HG02943 (cell line): ENCODE results near the gene HPS1.

ENCODE experiments used
- ATAC-seq: cut with Tn5 transposase; IDR thresholded peaks from one replicate; pipeline ENCODE4 v1.9.1; 2021; ENCODE audit warnings: mild to moderate bottlenecking, low read depth, moderate library complexity; ENCODE audit not compliant: unreplicated experiment

The HPS1 gene

GRCh38 chr10:98465866-98466265, 19.1 kb upstream of the HPS1 start:
- no peak for ATAC-seq

DNA sequence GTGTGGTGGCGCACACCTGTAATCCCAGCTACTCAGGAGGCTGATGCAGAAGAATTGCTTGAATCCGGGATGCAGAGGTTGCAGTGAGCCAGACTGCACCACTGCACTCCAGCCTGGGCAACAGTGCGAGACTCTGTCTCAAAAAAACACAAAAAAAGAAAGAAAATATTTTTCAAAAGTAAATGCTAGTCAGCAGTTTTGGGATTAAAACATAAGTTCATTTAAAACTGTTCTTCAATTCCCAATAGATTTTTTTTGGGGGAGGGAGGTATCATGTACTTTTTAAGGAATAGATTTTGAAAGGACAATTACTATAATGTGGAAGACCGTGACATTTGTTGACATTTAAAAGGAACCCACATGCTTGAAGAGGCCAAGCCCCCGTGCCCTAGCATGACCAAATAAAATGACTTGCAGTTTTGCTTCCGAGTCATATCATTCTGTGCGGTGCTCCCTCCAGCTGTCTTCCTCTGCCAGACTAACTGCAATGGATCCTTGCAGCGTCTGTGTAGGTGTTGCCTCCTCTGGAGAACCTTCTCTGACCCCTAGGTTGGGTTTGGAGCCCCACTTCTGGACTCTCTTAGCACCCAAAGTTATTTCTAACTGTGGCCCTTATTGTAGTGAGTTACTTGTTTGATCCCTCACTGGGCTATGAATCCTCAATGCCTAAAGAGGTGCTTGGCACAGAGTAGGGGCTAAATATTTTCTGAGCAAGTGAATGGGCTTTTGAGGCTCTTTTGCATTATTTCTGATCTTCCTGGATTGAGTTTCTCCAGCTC, 17.4 kb upstream of the HPS1 start:
- ATAC-seq = no peak

- no peak for ATAC-seq
These were observed 16.3 kb upstream of the HPS1 start for GRCh38 chr10:98463016-98463415.

GRCh38 chr10:98461500-98461842, 14.7 kb upstream of the HPS1 start:
- no peak for ATAC-seq

DNA sequence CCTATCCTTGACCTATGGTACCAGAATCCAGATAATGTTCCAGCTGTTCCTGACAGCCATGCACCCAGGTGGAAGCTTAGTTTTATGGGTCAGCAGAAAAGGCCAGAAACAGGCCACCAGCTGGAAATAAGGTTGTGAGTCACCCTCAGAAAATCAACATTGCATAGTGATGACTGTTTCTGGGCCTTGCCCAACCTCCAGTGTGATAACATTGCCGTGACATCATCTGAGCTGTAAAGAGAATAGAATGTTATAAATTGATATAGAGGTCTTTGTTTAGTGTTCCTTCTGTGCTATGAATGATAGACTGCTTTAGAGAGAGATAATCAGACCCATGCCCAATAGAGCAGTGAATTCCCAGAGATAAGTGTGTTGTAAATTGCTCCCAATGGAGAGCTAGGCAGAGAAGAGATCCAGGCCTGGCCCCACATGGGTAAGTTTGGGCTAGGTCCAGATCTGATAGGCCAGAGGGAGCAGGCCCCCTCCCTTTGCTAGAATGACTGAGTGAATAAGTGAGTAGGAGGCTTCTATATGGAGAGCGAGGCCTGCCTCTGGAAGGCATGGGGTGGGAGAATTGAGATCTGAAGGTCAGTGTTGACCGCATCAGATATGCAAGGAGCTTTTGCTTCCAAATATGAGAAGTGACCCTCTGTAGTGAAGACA, 14.2 kb upstream of the HPS1 start:
- no peak for ATAC-seq

DNA sequence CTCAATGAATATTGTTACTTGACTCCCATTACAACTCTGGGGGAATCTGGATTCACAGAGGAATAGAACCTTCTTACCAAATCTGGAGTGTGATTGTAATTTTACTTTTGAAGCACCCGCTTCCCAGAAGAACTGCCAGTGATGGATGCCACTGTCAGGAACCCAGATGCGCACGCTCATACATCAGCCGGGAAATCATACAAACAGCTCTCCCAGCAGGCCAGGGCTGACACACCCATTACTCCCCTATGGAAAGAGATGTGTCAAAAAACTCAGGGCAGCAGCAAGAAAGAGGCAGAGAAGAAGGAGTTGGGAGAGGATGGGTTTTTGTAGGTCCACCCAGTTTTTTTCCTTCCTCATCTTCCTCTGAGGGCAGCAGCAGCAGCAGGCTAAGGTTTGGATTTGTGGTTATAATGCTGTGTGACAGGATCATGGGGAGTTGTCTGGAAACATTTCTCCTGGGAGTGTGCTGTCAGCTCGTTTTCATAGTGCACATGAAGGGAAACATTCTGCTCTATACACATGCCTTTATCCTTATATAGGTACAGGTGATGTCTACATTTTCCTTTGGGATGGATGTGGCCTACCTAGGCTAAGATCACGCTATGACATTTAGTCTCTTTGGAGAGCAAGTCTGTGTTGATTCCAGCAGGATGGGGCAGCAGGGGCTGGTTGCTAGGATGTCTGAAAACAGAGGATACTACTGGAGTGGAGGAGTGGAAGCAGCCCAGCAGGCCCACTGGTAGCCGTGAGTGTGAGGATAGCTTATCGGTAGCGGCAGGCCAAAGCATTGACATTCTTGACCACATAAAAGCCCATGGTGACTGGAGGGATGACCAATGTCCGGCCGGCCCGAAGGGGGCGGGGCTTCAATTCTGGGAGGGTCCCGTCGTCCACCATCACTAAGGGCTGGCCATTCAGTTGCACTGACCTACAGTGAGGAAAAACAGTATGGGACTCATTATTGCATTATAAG, 12.4 kb upstream of the HPS1 start:
- ATAC-seq = no peak

DNA sequence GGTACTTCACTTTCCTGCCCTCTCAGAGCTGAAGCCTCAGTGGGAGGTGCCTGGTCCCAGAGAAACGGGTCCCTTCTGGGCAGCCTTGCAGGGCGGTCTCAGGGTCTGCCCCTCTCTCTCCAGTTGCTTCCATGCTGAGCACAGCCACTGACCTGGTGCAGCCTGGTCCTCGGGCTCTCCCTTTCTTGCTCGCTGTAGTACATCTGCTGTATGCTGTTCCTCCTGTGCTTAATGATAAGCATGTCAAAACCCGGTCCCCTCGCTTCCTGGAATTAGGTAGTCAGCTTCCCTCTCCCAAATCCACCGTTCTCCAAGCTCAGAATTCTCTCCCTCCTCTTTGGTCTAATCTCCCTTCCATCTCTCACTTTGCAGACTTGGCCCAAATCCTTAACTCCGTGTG, 11.0 kb upstream of the HPS1 start:
- no peak for ATAC-seq

DNA sequence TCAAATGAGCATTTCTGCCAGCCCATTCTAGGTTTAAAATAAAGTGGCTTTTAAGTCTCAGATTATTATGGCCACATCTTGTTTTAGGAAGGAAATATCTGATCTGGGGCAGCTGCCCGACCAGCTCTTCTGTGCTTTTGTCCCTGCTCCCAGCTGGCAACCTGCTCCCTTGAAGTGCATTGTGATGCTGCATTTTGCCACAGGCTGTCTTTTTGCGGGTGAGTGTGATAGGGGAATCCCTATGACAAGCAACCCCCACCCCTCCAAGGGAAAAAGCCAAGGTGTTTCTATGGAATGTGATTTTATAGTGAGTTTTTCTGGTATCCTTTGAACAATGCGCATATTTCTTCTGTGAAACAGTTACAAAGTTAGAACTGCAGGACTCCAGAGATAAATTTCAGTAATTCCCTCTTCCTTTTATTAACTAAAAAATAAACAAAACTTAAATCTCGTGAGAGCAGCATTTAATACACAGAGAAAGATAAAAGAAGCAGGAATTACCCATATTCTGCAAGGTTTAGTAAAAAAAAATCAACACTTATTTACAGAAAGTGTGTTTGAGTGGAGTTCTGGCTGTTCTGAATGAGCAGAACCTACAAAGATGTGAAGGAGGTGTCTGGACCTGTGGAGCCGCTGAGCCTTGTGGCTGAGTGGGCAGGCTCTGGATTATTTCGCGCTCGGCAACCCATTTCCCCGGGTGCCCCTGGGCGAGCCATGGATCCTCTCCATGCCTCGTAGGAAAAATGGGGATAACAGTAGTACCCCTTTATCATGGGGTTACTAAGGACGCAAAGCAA, 10.1 kb upstream of the HPS1 start:
- ATAC-seq = no peak

DNA sequence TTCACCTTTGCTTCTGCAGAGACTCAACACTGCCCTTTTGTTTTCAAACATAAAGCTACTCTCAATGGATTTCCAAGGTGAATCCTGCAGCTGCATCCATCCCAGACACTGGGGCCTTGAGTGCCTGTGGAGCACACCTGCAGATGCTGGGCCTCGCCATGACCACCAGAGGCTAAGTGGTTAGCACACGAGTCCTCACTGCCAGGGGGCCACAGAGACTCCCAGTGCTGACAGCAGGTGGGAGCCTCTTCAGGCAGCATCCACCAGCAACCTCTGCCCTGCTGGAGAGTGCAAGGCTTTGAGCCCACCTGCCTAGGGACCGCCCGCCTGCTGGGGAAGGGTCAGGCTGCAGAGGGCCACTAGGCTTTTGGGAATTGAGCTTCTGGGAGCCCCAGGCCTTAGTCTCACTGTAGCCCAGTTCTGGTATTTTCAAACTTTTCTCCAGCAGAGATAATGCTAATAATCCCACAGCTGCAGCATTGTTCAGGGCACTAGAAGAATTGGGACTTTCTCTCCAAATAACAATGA, 9.4 kb upstream of the HPS1 start:
- no peak for ATAC-seq

DNA sequence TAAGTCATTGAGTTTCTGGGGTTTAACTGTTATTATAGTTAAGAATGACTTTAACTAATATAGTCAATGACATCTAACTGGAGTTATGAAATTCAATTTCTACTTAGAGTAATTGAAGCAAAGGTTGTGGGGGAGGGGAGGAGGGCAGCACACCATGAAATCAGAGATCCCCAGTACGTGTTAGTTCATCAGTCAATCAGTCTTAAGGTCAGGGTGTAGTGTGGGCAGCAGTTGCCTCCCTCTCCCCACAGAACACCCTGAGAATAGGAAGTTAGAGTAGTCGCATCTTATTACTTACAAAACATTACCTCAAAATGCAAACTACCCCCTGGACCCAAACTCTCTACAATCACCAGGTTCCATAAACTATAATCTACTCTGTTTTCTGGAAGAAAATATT, 7.0 kb upstream of the HPS1 start:
- ATAC-seq = no peak

GRCh38 chr10:98450618-98451017, 3.9 kb upstream of the HPS1 start:
- ATAC-seq = no peak

DNA sequence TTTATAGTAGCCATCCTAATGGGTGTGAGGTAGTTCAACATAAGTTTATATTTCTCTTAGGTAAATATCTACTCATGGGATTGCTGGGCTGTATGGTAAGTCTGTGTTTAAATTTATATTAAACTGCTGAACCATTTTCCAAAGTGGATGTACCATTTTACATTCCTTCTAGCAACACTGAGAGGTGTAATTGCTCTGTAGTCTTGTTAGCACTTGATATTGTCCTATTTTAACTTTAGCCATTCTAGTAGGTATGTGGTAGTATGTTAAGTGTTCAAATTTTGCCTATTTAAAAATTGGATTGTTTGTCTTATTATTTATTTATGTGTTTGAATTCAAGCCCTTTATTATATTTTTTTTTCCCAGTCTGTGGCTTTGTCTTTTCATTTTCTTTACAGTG, 2.6 kb upstream of the HPS1 start:
- ATAC-seq = no peak

DNA sequence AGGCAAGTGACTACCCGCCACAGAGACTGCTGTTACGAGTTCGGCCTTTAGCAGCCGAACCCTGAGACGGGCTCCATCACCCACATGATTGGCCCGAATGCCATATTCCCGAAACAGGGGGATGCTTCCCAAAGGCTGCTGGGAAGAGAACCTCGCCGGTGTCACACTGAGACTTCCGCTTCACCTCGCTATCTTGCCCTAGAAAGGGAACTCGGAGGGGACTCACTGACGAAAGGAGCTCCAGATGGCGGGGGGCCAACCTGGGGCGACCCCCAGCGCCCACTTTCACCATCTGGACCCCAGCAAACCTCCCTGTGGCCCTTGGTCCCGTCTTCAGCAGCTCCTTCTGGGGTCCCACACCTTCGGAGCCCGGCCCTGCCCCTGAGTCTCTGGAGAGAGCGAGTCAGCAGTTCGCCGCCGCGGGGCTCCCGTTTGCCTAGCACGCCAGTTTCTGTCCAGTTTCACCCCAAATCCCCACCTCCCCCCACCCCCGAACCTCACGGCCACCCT, 529 bp downstream of the HPS1 start:
- ATAC-seq = peak; percentile 39

- ATAC-seq = no peak
These were observed 1.4 kb downstream of the HPS1 start for GRCh38 chr10:98445200-98445812.

DNA sequence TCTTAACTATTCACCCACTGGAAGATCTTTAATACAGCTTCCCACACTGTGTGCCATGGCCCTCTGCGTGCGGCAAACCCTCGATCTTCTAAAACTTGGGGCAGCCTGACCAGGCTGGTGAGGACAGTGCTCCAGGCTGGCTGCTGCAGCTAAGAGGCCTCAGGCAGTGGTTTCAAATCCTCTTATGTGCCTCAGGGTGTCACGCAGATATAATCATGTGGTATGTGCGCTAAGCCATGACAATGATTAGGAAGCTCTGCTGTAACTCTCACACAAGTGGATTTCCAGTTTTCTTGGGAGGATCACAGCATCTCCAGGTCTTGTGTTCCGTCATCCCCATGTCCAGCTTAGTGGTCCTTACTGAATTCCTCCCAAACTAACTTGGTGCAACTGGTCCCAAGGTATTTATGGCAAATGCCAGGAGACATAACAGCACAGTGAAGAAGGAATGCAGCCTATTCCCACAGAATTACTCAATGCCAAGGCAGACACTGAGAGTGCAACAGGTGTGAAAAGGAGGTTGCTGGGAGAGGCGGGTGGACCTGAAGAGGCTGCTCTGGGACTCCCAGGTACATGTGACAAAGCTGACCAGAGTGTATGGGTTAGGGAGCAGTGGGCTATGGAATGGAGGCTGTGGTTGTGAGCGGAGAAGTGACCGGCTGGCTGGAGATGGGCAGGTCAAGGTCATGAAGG, 2.3 kb downstream of the HPS1 start:
- ATAC-seq = no peak

GRCh38 chr10:98438715-98439114, 8.0 kb downstream of the HPS1 start:
- ATAC-seq = no peak

DNA sequence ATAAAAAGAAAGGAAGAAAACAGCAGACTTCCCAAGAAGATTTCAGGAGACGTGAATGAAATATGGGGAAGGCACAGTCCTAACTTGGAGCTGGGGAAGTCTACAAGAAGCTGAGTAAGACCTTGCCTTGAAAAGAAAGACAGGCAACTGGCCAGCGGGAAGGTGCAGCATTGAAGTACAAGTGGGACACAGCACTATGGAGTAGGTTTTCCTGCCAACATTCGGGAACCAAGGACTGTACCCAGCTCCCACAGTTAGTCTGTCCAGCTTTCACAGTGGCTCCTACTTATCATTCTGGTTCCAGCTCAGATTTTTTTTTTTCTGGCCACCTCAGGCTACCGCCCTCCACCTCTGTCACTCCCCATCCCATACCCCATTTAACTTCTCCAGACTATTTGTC, 10.0 kb downstream of the HPS1 start:
- ATAC-seq = no peak

- no peak for ATAC-seq
These were observed 11.6 kb downstream of the HPS1 start for GRCh38 chr10:98435178-98435577.
